NB4 (cell line): ENCODE results near the gene SRMS.

ENCODE experiments used
- DNase-seq: peaks from one replicate; pipeline ENCODE4 v3.0.0; 2010; ENCODE audit warnings: low read depth
- H3K4me3 ChIP-seq: one replicate; pipeline ENCODE4 v1.5.1; 2011; ENCODE audit warnings: mild to moderate bottlenecking, low read depth, low read length, moderate library complexity
- CTCF ChIP-seq: IDR thresholded peaks from one replicate; pipeline ENCODE4 v1.5.1; 2012; ENCODE audit warnings: low read depth, low read length
- MAX ChIP-seq: IDR thresholded peaks from 2 replicates; pipeline ENCODE4 v1.6.1; 2011; ENCODE audit warnings: low read depth, low read length
- MYC ChIP-seq: IDR thresholded peaks from 2 replicates; pipeline ENCODE4 v1.6.1; 2011; ENCODE audit warnings: low read depth, low read length
- POLR2A ChIP-seq: IDR thresholded peaks from 2 replicates; pipeline ENCODE4 v1.6.1; 2011; ENCODE audit warnings: mild to moderate bottlenecking; ENCODE audit not compliant: insufficient read length; ENCODE audit errors: extremely low read depth

SRMS gene

GRCh38 chr20:63591786-63592355 is 44.3 kb upstream of the SRMS start:
- H3K4me3 ChIP-seq = no peak overlapping the region
- no peak for DNase-seq
- no peak for TF ChIP-seq MAX
- TF ChIP-seq POLR2A = no peak
- TF ChIP-seq CTCF = no peak
- TF ChIP-seq MYC = no peak

GRCh38 chr20:63591147-63591533 is 43.6 kb upstream of the SRMS start:
- TF ChIP-seq CTCF = no peak
- no peak for TF ChIP-seq POLR2A
- TF ChIP-seq MYC = no peak
- TF ChIP-seq MAX = no peak
- no peak overlapping the region for H3K4me3 ChIP-seq
- no peak for DNase-seq

- TF ChIP-seq CTCF = no peak
- no peak for TF ChIP-seq MAX
- TF ChIP-seq MYC = no peak
- TF ChIP-seq POLR2A = no peak
- H3K4me3 ChIP-seq = no peak overlapping the region
- no peak for DNase-seq
These were observed 42.9 kb upstream of the SRMS start for GRCh38 chr20:63590218-63591146.

- no peak overlapping the region for H3K4me3 ChIP-seq
- TF ChIP-seq MYC (no peak), POLR2A (no peak)
- DNase-seq = no peak
These were observed 42.0 kb upstream of the SRMS start for GRCh38 chr20:63589261-63590217.

- DNase-seq = no peak
- TF ChIP-seq MYC = no peak
- TF ChIP-seq CTCF = no peak
- TF ChIP-seq MAX = no peak
- TF ChIP-seq POLR2A = no peak
- no peak overlapping the region for H3K4me3 ChIP-seq
These were observed 41.1 kb upstream of the SRMS start for GRCh38 chr20:63588641-63589041.
